HepG2 (cell line): Measurements from ENCODE around the gene TRPT1. TPM values are rescaled to one million over a fixed set of nuclear protein-coding genes. Genes with fewer than 3 reads are reported as not detected.

Experiments used
- ATAC-seq: fragments of 200-7000 bp; cut with Tn5 transposase; 3 replicates; pipeline ENCODE4 v1.9.1; 2020; ENCODE audit warnings: mild to moderate bottlenecking, moderate library complexity
- BruUV-seq: library from RNA; stranded (reverse); fragments of 400-500 nt; replicated peaks from 2 replicates; lab custom pipeline; 2021; lab: Mats Ljungman, UMichigan
- CTCF ChIA-PET: fragments of 300-600 bp; formaldehyde crosslinking; extraction: SDS; loops from one replicate; lab custom pipeline; 2021; ENCODE audit warnings: low total read pairs, inconsistent platforms, low intra/inter-chr PET ratio; lab: Yijun Ruan, JAX
- POLR2A ChIA-PET: fragments of 350-600 bp; sonication (Branson Sonifier 250); formaldehyde crosslinking; loops from one replicate; lab custom pipeline; 2020; ENCODE audit warnings: antibody characterized with exemption, inconsistent platforms; lab: Yijun Ruan, JAX
- DNase-seq: peaks from one replicate; pipeline ENCODE4 v3.0.0-alpha.2; 2015; ENCODE audit warnings: low spot score
- FAIRE-seq: peaks from 3 replicates; lab custom pipeline; 2011; peaks lifted over from hg19 to GRCh38; lab: Jason Lieb, UNC
- H2AFZ ChIP-seq: one replicate; pipeline ENCODE4 v1.6.1; 2011; ENCODE audit warnings: low read length, inconsistent platforms
- H3K27ac ChIP-seq: fragments of 300-600 bp; 3 replicates; pipeline ENCODE4 v1.8.0; 2011; ENCODE audit warnings: mixed run types, mild to moderate bottlenecking, mixed read lengths, low read length, inconsistent platforms; ENCODE audit not compliant: insufficient read depth; ENCODE audit errors: extremely low read length
- H3K27me3 ChIP-seq, 2 experiments: fragments of 200-600 bp in 1 of 2; 2 replicates in 1 of 2; 3 replicates in 1 of 2; pipeline versions ENCODE4 v1.6.0 to v1.8.0; 2011; ENCODE audit warnings: low read length in 2 of 2, mild to moderate bottlenecking in 2 of 2, moderate library complexity in 2 of 2, inconsistent platforms in 1 of 2; ENCODE audit not compliant: insufficient read depth in 2 of 2, control insufficient read depth in 1 of 2
- H3K36me3 ChIP-seq, 2 experiments: fragments of 200-600 bp in 1 of 2; replicated peaks in 1 of 2; 2 replicates in 1 of 2; 3 replicates in 1 of 2; pipeline versions ENCODE4 v1.5.1 to v1.8.0; 2011; ENCODE audit warnings: low read length in 2 of 2, inconsistent platforms in 1 of 2; ENCODE audit not compliant: insufficient read depth in 2 of 2, control insufficient read depth in 1 of 2
- H3K4me1 ChIP-seq: 2 replicates; pipeline ENCODE4 v1.5.1; 2012; ENCODE audit warnings: low read length, inconsistent platforms; ENCODE audit not compliant: insufficient read depth
- H3K4me2 ChIP-seq: 2 replicates; pipeline ENCODE4 v1.6.0; 2011; ENCODE audit warnings: low read depth, low read length, inconsistent platforms
- H3K4me3 ChIP-seq, 3 experiments: fragments of 200-600 bp in 1 of 3; sonication (generic), shearing (Covaris generic) in 1 of 3; replicated peaks in 1 of 3; 2 replicates each; pipeline ENCODE4 v1.5.1; 2011 to 2016; ENCODE audit warnings: low read length in 3 of 3, inconsistent platforms in 2 of 3, low read depth in 2 of 3, mild to moderate bottlenecking in 2 of 3, control low read depth in 1 of 3, mixed read lengths in 1 of 3; ENCODE audit not compliant: insufficient read depth in 1 of 3
- H3K79me2 ChIP-seq: one replicate; pipeline ENCODE4 v1.6.1; 2011; ENCODE audit warnings: low read length, inconsistent platforms; ENCODE audit not compliant: insufficient read depth
- H3K9ac ChIP-seq: 2 replicates; pipeline ENCODE4 v1.6.0; 2011; ENCODE audit warnings: mild to moderate bottlenecking, low read depth, low read length, inconsistent platforms; ENCODE audit not compliant: insufficient read depth
- H3K9me3 ChIP-seq: 2 replicates; pipeline ENCODE4 v1.5.1; 2012; ENCODE audit warnings: mild to moderate bottlenecking, low read length
- H4K20me1 ChIP-seq: 2 replicates; pipeline ENCODE4 v1.6.0; 2011; ENCODE audit warnings: inconsistent platforms, mild to moderate bottlenecking, low read length, moderate library complexity; ENCODE audit not compliant: insufficient read depth
- AHR ChIP-seq: IDR thresholded peaks from 2 replicates; pipeline ENCODE4 v1.6.1; 2018; ENCODE audit warnings: missing genetic modification reagents, missing compliant biosample characterization
- HNF1B ChIP-seq: sonication (generic); formaldehyde crosslinking; IDR thresholded peaks from 2 replicates; pipeline ENCODE4 v1.5.1; 2020; ENCODE audit warnings: mild to moderate bottlenecking, moderate library complexity, missing genetic modification reagents
- NR2C2 ChIP-seq: sonication (generic); formaldehyde crosslinking; IDR thresholded peaks from 2 replicates; pipeline ENCODE4 v1.4.0; 2020; ENCODE audit warnings: missing genetic modification reagents, mild to moderate bottlenecking, moderate library complexity, borderline replicate concordance
- NR2F6 ChIP-seq, 2 experiments: IDR thresholded peaks; 2 replicates each; pipeline ENCODE4 v1.6.1; 2016; ENCODE audit warnings: antibody characterized with exemption in 1 of 2, mild to moderate bottlenecking in 1 of 2
- SRY ChIP-seq: sonication (generic); formaldehyde crosslinking; IDR thresholded peaks from 2 replicates; pipeline ENCODE4 v1.8.0; 2022; ENCODE audit warnings: mild to moderate bottlenecking, missing genetic modification reagents
- ZNF567 ChIP-seq: sonication (generic); formaldehyde crosslinking; IDR thresholded peaks from 2 replicates; pipeline ENCODE4 v1.8.1; 2023; ENCODE audit warnings: mild to moderate bottlenecking, missing genetic modification reagents, borderline replicate concordance
- WGBS: methylation state at CpG from one replicate; pipeline ENCODE4 v1.1.6; 2017; ENCODE audit warnings: low lambda C conversion rate; 5-methylcytosine and 5-hydroxymethylcytosine counted together
- in situ Hi-C: cut with HindIII; loops from 2 replicates; pipeline ENCODE4 v1.10.0; 2017; ENCODE audit warnings: low pct_unique_long_range_greater_than_20kb; ENCODE audit not compliant: extremely low pct_ligation_motif_present
- intact Hi-C: fragments of 100-400 bp; cut with micrococcal nuclease; formaldehyde crosslinking; loops from one replicate; pipeline ENCODE4 v1.10.0; 2022; ENCODE audit not compliant: unreplicated experiment
- polyA plus RNA-seq, 8 experiments: library from polyadenylated mRNA; depleted of rRNA in 3 of 8; stranded (reverse) in 7 of 8; unstranded in 1 of 8; fragments of >200 nt; fragmentation: Illumina TruSeq in 4 of 8; extraction: Trizol in 4 of 8; gene quantifications; 2 replicates each; pipeline versions ENCODE4 v1.2.1 to v1.2.3, GENCODE V29; 2011 to 2016; ENCODE audit warnings: low read depth in 4 of 8, missing spikeins in 1 of 8, mixed read lengths in 1 of 8; ENCODE audit not compliant: insufficient read depth in 1 of 8
- total RNA-seq, 5 experiments: library from RNA; depleted of rRNA; stranded (reverse); fragments of >200 nt; fragmentation: Illumina TruSeq; extraction: Trizol; gene quantifications; 2 replicates each; pipeline ENCODE4 v1.2.3, GENCODE V29; 2016; ENCODE audit warnings: low read depth in 1 of 5
- TF ChIP-seq, protein P1 (sequence below): sonication (generic); formaldehyde crosslinking; IDR thresholded peaks from 2 replicates; pipeline ENCODE4 v1.4.0; 2020; ENCODE audit warnings: mild to moderate bottlenecking, missing genetic modification reagents
- TF ChIP-seq, protein P2 (sequence below): fragments of 450-650 bp; IDR thresholded peaks from 2 replicates; pipeline ENCODE4 v1.6.1; 2016

Gene TRPT1
- total and polyA plus RNA-seq, 2 of the 13 experiments (the other 11 are each of a cell fraction or from before 2014, with no cell fraction given), result 24.8 to 40.7 TPM

DNA sequence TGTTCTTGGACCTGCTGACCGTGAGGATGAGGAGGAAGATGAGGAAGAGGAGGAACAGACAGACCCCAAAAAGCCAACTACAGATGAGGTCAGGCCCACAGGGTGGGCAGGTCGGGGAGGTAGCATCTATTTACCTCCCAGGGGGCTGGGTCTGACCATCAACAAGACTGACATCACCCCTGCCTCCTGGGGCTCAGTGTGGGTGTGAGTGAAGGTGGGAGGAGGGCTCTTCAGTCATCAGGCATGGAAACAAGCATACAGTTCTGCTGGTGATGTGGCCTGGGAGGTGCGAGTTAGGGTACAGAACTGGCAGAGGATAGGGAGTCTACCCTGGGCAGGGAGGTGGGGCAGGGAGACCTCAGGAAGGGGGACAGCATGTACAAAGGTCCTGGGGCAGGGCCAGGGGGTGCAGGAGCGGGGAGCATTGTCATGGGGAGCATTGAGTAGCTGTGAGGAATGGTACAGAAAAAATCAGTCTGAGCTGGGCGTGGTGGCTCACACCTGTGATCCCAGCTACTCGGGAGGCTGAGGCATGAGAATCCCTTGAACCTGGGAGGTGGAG, 34.2 kb upstream of the TRPT1 start (continued):
- TF ChIP-seq, protein P1, sequence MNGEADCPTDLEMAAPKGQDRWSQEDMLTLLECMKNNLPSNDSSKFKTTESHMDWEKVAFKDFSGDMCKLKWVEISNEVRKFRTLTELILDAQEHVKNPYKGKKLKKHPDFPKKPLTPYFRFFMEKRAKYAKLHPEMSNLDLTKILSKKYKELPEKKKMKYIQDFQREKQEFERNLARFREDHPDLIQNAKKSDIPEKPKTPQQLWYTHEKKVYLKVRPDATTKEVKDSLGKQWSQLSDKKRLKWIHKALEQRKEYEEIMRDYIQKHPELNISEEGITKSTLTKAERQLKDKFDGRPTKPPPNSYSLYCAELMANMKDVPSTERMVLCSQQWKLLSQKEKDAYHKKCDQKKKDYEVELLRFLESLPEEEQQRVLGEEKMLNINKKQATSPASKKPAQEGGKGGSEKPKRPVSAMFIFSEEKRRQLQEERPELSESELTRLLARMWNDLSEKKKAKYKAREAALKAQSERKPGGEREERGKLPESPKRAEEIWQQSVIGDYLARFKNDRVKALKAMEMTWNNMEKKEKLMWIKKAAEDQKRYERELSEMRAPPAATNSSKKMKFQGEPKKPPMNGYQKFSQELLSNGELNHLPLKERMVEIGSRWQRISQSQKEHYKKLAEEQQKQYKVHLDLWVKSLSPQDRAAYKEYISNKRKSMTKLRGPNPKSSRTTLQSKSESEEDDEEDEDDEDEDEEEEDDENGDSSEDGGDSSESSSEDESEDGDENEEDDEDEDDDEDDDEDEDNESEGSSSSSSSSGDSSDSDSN, result no peak
- no peak for TF ChIP-seq AHR (CRISPR knock-in tag)
- TF ChIP-seq, protein P2, sequence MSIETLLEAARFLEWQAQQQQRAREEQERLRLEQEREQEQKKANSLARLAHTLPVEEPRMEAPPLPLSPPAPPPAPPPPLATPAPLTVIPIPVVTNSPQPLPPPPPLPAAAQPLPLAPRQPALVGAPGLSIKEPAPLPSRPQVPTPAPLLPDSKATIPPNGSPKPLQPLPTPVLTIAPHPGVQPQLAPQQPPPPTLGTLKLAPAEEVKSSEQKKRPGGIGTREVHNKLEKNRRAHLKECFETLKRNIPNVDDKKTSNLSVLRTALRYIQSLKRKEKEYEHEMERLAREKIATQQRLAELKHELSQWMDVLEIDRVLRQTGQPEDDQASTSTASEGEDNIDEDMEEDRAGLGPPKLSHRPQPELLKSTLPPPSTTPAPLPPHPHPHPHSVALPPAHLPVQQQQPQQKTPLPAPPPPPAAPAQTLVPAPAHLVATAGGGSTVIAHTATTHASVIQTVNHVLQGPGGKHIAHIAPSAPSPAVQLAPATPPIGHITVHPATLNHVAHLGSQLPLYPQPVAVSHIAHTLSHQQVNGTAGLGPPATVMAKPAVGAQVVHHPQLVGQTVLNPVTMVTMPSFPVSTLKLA, result no peak
- TF ChIP-seq HNF1B, result no peak
- no peak for TF ChIP-seq ZNF567 (CRISPR knock-in tag)

DNA sequence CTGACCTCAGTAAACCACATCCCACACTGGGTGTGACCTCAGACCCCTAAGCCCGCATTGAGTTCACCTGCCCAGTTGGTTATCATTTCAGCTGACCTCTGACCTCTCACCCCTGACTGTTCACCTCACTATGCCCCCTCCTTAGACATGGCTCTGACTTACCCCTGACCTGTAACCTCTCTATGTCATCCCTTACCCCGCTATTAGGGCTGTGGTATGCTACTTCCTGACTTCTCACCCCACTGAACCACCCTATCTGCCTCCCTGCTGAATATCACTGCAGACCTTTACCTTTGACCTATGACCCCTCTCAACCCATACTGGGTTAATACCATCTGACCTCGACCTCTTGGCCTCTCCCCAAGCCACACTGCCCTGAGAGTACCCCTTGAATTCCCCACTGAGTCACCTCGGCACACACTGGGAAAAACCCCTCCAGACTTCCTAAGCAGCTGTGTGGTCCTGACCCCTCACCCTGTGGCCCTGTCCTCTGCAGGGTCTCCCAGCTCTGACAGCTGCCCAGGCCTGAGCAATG, 33.6 kb upstream of the TRPT1 start:
- in situ Hi-C loops, result no loop called here
- H3K4me1 ChIP-seq, result no peaks in the 10 kb centered on the region
- H4K20me1 ChIP-seq, result no peaks in the 10 kb centered on the region
- H2AFZ ChIP-seq, result no peak overlapping the region
- H3K36me3 ChIP-seq, result peaks cover 14 to 45% of the 10 kb centered on the region in 2 experiments; a peak in 4 of 5 replicates
- POLR2A ChIA-PET, result interaction anchor here (2.6 kb wide), 1 partner anchor 10 kb away, joined by 10 read pairs; no protein-coding TSS in a partner anchor
- no peaks in the 10 kb centered on the region for H3K27me3 ChIP-seq
- no TSS peak for BruUV-seq
- 88% methylated on average over 4 of the region's 4 CpGs for WGBS
- intact Hi-C loops, result no loop called here
- no peak overlapping the region for H3K27ac ChIP-seq
- FAIRE-seq (no peak), ATAC-seq (no peak), DNase-seq (no peak)
- no peak overlapping the region for H3K4me3 ChIP-seq
- TF ChIP-seq SRY (CRISPR knock-in tag), result no peak
- peak; percentile 54; the same call in 1 of the 2 replicates for TF ChIP-seq NR2F6 (IDR thresholded peaks at IDR 0.05)
- TF ChIP-seq NR2F6 (CRISPR knock-in tag; IDR thresholded peaks at IDR 0.05), result no peak
- peak; percentile 46; the same call in 1 of the 2 replicates for TF ChIP-seq NR2C2
- no peak overlapping the region for H3K4me2 ChIP-seq
- H3K79me2 ChIP-seq, result no peaks in the 10 kb centered on the region
- CTCF ChIA-PET, result no interaction called here
- H3K9me3 ChIP-seq, result no peaks in the 10 kb centered on the region
- no peak overlapping the region for H3K9ac ChIP-seq
